GM21515 (cell line): ENCODE data around the gene LRP11.
A peak's percentile ranks its signal among the peaks of the same experiment; 100 is the strongest.
"Not testable (repeated sequence)": the region's sequence is repeated elsewhere in the genome, so short reads cannot be mapped to it uniquely, and the experiment has no call there.

Source experiments
- ATAC-seq: cut with Tn5 transposase; IDR thresholded peaks from one replicate; pipeline ENCODE4 v1.9.1; 2021; ENCODE audit not compliant: unreplicated experiment

Gene LRP11

DNA sequence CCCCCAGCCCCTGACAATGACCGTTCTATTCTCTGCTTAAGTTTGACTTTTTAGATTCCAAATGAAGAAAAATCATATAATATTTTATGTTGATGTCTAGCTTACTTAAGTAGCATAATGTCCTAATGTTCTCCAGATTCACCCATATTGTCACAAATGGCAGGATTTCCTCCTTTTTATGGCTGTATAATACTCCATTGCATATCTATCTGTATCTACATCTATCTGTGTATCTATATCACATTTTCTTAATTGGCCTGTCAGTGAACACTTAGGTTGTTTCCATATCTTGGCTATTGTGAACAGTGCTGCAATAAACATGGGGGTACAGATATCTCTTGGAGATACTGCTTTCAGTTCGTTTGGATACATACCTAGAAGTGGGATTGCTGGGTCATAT lies 7.0 kb upstream of the LRP11 start:
- ATAC-seq: no peak

DNA sequence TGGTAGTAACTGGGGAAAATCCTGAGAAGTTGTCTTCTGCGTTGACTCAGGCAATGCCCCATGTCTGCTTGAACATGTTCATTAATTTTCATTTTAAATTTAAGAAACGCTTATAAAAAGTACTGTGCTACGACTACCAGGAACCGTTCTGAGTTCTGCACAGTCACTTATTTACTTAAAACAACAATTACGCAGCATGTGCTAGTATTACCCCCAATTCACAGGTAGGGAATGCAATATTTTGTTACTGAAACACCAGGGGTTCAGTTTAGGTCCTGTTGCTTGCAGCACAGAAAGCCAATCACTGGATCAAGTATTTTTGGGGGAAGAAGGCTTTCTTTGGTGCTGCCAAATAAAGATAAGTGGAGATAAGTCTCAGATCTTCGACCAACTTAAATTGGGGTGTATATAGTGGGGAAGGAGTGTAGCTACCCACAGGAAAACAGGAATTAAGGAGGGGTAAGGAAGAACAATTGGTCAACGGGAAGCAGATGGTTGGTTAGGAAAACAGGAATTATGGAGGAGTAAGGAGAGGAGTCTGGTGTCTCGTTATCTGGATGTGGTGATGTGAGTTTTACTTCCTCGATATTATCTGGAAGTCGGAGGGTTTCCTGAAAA lies 5.2 kb upstream of the LRP11 start:
- no peak for ATAC-seq

DNA sequence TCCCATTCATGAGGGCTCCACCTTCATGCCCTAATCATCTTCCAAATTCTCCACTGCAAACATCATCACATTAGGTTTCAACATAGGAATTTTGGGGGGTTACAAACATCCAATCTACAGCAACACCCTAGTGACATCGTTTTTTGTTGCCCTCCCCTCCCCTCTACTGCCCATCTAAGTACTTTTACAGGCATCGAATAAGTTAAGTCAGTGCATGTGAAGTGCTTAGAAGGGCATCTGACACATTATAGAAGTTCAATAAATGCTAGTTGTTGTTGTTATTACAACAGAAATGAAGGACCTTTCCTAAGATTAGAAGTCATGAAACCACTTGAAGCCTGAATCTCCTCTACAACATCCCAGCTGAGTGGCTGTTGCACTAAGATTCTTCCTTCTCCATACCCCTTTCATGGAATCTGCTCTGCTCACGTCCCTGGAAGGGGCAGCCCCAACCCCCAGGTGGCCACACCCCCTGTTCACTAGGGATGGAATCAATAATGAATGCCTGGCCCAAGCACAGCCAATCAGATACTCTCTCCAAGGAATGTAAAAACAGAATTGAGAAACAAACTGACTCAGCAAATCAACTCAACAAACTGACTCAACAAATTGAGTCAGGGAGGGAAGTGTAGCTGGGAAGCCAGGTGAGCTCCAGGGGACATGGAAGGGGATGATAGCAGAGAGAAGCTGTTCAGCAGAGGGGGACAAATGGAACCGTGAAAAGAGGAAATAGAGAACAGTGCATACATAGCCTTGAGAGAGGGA lies 3.9 kb upstream of the LRP11 start:
- ATAC-seq: no peak

DNA sequence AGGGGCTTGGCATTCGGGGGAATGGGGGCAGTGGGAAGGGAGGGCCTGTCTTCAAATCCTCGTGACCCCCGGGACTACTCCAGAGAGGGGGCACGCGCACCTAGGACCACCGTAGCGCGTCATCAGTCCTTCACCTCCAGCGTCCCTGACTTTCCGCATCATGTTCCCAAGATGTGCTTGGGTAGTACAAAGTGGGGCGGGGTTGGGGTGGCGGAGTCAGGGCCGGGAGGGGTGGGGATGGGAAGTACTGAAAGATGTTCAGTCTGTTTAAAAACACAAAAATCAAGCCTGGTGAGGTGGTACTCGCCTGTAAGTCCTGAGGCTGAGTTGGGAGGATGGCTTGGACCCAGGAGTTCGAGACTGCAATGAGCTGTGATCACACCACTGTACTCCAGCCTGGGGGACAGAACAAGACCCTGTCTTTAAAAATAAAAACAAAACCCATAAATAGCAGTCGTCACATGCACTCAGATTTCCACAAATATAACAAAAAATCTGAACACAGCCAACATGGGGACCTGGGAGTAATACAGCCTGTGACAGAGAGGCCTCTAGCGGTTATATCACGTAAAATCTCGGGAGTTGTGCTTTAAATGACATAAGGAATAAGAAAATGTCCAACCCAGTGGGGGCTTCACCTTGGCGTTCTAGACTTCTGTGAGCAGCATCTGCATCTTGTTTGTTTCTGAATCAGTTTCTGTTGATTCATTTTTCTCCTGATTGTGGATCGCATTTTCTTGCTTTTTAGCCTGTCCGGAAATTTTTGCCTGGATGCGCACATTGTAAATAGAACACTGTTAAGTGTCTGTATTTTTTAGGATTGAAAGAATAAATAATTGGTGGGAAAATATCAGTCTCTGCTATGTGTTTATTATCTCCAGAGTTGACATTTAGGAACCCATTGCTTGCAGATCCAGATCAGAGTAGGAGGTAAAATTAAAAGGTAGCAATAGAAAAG lies 698 bp upstream of the LRP11 start:
- ATAC-seq: no peak

DNA sequence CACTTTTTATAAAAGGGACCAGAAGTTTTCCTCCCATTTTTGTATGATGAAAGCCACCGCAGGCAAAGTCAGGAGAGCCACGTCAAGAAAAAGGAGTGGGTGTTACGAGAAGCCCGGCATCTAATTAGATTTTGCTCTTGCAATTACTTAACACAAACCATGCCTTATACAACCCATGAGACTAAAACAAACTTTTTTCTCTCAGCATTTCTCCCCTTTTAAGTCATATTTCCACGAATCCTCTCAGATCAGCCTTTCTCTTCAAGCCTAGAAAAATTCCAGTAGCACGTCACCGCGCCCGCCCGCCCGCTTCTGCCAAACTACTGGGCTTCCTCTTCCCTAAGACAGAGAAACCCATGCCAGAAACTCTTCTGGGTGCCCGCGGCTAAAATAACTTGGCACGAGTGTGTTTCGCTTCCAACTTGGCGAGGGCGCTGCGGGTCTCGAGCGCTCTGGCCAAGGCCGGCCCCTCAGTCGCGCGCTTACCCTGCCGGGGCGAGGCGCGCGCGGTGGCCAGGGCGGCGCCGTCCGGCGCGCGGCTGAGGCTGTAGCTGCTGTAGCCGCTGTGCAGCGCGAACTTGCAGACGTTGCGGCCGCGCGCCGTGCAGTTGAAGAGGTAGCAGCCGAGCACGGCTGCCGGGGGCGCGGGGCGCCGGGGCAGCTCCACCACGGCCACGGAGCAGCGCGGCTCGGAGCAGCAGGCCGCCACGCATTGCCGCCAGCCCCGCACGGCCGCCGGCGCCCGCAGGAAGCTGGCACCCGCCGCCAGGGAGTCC lies 1.0 kb downstream of the LRP11 start:
- ATAC-seq: peak; percentile 36

DNA sequence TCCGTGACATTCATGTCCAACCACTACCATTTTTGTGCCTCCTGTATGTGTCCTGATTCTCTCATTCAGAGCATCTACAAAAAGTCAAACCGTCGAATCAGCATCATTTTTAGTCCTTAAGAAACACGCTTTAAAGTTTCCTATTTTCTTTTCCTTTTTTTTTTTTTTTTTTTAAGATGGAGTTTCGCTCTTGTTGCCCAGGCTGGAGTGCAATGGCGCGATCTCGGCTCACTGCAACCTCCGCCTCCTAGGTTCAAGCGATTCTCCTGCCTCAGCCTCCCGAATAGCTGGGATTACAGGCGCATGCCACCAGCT lies 1.8 kb downstream of the LRP11 start:
- not testable (repeated sequence) for ATAC-seq

DNA sequence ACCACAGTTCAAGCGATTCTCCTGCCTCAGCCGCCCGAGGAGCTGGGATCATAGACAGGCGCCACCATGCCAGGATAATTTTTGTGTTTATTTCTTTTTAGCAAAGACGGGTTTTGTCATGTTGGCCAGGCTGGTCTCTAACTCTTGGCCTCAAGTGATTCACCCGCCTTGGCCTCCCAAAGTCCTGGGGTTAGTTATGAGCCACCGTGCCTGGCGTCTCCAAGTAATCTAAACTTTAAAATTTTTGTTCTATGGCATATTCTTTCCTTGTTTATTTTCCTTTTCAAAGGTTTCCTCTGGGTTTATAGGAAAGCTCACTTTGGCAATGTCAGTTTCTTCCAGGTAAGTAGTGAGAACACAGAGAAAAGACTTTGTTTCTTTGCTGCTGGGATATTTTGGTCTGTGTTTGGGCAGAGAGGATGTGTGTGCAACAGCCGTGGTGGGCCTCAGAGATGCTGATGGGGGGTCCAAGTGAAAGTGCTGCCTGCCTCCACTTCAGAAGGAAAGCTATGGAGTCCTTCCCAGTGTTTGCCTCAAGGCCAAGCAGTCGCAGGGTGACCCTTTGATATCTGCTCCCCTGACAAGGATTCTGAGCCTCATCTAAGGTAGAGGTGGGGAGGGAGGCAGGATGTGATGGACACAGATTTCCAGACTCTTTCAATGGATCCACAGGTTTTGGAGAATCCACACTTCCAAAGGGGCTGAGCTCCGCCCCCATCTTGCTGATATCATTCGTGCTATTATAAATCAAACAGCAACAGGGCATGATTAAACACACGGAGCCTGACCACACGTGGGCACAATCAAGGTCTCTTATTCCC lies 2.3 kb downstream of the LRP11 start:
- no peak for ATAC-seq

DNA sequence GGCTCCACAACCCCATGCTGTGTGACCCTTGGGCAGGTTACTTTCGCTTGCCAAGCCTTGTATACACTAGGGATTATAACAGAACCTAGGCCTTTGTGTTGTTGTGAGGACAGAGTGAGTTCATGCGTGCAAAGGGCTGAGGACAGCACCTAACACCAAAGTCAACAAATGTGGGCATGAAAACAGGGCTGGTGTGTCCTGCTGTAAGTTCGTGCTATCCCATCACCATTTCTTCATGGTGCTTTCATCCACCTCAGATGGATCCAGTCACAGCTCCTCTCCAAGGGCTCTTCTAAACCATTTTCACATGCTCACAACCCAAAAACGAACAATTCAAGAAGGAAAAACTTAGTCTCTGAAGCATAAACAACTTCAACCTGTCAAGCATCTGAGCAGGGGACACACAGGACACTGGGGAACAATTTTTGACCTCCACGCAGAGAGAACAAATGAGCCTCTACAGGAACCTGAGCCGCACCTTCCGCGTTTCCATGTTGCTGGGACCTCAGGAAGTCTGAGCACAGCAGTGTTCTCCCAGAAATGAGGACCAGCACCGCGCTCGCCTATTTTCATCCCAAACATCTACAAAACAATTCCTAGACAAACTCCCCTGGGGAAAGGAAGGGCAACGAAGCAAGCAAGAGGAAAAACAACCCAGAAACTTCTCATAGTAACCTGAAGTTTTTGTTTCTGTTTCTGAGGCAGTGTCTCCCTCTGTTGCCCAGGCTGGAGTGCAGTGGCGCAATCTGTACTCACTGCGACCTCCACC lies 3.1 kb downstream of the LRP11 start:
- ATAC-seq: no peak

DNA sequence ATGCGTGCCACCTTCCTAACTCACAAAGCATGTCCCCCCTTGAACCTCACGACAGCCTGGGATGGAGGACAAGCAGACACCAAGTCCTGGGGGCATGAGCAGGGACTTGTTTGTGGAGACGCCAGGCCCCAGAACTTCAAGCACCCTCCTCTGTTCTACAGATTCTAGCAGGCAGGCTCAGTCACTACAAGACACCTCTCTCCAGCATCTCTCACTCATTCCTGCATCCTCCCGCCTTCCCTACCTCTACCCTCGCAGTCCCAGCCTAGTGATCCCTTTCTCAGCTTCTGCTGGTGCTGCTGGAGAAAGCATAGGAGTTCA lies 3.7 kb downstream of the LRP11 start:
- ATAC-seq: no peak

DNA sequence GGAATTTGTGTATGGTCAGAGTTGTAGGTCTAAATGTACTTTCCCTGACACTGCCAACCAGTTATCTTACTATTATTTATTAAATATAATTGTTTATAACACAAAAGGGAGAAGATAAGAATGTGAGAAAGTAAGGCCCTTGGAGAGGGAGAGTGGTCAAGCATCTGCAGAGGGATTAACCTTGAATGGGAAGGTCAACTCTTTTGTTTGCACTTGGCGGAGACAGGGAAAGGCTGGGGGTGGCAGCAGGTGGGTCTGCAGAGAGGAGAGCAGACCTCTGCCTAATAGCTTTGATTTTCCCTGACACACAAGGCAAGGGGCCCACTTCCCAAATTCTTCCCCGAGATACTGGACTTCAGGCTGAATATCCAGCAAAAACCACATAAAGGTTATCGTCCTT lies 4.2 kb downstream of the LRP11 start:
- ATAC-seq: no peak

DNA sequence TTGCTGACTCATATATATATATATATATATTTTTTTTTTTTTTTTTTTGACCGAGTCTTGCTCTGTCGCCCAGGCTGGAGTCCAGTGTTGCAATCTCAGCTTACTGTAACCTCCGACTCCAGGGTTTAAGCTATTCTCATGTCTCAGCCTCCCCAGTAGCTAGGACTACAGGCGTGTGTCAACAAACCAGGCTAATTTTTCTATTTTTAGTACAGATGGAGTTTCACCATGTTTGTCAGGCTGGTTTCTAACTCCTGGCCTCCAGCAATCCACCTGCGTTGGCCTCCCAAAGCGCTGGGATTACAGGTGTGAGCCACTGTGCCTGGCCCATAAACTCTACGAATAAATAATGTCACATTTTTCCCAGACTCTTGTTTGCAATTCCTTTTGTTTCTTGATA lies 4.8 kb downstream of the LRP11 start:
- ATAC-seq: no peak

DNA sequence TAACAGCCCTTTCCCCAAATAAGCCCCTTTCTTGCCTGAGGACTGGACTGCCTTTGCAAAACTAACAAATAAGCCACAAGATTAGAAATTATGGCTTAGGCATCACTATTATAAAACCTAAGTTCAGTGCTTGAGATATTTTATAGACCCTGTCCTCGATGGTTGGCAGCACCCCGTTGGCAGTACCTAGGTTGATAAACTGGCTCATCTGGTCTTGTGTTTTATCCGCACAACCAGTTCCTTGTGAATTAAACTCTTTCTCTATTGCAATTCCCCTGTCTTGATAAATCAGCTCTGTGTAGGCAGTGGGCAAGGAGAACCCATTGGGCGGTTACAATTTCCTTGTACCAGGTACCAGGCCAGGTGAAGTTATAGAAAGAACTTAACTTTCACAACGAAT lies 6.6 kb downstream of the LRP11 start:
- no peak for ATAC-seq

DNA sequence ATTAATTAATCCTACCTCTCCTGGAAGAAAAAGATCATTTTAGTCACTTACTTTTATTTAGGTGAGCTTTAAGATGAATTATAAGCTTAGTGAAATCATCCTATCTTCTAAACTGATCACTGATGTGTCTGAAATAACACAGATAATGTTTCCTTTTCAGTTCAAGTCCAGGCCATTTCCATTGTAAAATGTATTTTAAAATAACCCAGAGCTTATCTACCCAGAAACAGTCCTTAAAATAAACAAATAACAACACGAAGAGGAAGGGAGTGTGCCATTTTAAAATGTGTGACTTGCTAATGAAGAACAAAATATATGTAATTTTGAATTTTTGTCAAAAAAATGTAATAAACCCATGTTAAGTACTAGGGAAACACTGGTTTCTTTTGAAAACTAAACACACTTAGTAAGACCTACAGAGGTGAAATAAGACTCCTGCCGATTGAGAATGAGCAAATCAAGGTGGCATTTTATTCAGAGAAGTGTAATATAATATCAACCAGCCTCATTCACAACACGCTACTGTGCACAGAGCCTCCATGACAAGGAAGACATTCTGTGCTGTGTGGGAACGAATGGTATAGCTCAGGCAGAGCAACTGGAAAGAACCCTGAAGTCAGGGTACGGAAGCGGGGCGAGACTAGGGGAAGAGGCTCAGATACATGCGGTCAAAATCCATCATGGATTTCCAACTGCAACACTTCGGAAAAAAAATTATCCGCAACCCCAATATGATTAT lies 7.7 kb downstream of the LRP11 start:
- no peak for ATAC-seq

DNA sequence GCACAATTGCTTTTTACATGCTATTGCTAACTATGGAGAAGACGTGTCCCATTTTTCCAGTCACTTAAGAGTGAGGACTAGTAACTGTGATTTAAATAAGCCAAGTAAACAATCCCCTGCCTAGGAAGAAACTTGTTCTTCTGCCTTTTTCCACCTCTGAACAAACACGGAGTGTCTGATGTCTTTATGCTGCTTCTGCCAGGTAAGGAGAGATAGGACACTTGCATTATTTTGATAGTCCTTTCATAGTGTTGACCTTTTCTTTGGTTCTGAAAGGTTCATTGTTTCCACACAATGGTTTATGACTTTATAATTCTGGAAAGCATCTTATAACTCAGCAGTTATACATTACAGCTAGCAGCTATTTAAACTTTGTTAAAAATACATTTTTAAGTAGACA lies 8.4 kb downstream of the LRP11 start:
- no peak for ATAC-seq

DNA sequence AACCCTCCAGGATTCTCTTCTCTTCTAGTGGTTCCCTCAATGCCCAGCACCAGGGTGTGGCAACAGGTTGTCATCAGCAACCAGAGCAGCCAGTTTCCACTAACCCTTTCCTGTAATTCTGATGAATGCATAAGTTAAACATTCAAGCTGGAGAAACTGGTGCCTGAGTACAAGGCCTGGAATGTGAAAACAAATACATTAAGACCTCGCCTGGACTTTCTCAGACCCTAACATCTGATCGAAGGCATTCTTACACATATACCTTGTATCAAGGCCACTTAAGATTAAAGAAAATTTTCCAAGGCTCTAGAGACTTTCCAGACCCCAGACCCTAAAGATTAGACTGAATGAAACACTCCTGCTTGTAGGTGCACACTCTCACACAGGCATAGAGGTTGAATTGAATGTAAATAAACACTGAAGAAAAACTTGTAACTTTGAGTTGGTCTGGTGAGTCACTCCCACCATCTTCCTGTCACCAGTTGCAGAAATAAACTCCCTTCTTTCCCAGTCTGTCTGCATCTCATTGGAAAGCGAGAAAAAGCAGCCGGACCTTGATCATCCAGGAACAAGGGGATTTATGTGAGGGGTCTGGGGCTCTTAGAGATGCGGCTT lies 9.0 kb downstream of the LRP11 start:
- no peak for ATAC-seq

DNA sequence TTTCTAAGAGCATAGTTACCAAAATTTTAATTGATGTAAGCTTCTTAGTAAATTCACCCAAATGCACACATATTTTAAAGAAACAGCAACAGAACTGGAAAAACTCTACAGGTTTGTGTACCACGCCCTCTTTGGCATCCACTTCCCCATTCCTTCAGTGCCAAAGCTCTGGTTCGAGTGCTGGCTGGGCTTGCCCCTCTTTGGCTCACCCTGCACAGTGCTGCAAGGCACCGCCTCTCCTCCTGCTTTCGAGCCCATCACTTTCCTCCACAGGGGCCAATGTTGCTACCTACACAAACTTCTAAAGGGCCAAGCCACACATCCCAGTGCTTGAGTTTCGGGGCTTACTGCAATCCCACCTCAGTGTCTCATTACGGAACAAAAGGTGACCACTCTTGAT lies 9.6 kb downstream of the LRP11 start:
- no peak for ATAC-seq

DNA sequence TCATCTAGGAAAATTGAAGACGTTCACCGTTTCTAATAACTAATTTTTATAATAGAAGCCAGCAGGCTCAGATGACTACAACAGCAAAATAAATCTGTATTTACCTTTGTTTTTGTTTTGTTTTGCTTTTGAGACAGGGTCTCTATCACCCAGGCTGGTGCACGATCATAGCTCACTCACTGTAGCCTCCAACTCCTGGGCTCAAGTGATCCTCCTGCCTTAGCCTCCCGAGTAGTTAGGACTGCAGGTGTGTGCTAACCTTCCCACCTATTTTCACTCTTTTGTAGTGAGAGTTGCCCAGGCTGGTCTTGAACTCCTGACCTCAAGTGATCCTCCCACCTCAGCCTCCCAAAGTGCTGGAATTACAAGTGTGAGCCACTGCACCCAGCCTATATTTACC lies 10.1 kb downstream of the LRP11 start:
- not testable (repeated sequence) for ATAC-seq

DNA sequence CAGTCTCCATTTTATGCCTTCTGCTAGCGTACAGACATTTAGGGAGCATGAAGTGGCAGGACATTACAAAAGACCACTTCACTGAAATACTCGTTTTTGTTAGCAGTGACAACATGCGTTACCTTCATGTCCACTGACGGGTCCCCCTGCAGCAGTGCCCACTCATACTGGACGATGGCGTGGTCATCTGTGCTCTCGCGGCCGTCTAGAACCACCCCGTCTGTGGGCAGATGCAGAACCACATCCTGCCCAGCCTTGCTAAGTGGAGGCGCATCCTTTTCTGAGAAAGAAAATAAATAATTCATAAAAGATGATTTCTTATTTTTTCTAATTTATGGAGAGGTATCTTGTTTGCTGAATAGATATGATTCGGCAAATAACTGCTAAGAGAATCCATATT lies 11.3 kb downstream of the LRP11 start:
- ATAC-seq: no peak

DNA sequence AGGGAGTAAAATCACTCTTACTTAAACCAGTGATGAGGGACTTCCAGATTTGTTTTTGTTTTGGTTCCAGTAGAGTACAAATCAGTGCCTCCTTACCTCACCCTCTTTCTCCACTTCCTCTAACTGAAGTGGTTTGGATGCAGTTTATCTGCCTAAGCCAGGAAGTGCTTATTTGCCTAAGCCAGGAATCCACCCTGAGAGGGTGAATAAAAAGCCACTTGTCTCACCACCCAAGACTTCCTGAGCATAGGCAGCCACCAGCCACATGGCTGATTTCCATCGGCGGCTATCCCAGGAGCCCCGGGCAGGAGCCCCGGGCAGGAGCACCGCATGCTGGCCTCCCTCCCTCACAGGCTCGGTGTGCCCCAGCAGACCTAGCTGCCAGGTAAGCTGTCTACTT lies 12.0 kb downstream of the LRP11 start:
- peak; percentile 54 for ATAC-seq
